B cell (primary cell): Measurements from ENCODE around the gene HEXIM1. TPM values are rescaled to one million over a fixed set of nuclear protein-coding genes. Genes with fewer than 3 reads are reported as not detected.

Experiments used
- ATAC-seq: fragments of 200-7000 bp; cut with Tn5 transposase; one replicate; pipeline ENCODE4 v1.10.0; 2021; ENCODE audit warnings: low read depth, mild to moderate bottlenecking, moderate number of reproducible peaks, moderate library complexity
- CTCF ChIA-PET: fragments of 350-600 bp; sonication (Branson Sonifier 250); formaldehyde crosslinking; loops from one replicate; lab custom pipeline; 2021; ENCODE audit warnings: antibody characterized with exemption, inconsistent platforms; lab: Charles Lee
- POLR2A ChIA-PET: fragments of 350-600 bp; sonication (Branson Sonifier 250); formaldehyde crosslinking; loops from one replicate; lab custom pipeline; 2021; ENCODE audit warnings: antibody characterized with exemption; lab: Charles Lee
- DNase-seq: peaks from one replicate; pipeline ENCODE4 v3.0.0; 2013
- H2AFZ ChIP-seq: 2 replicates; pipeline ENCODE4 v1.6.1; 2012; ENCODE audit warnings: mild to moderate bottlenecking, low read depth, low read length; ENCODE audit not compliant: insufficient read depth, poor library complexity, severe bottlenecking
- H3K27ac ChIP-seq, 2 donors: 1 replicate in 1 of 2; 2 replicates in 1 of 2; pipeline ENCODE4 v1.5.1; 2012 to 2013; ENCODE audit warnings: low read length in 2 of 2, mild to moderate bottlenecking in 2 of 2, moderate library complexity in 1 of 2
- H3K27me3 ChIP-seq, 4 experiments: fragments of 200-600 bp in 1 of 4; sonication (generic) in 1 of 4; replicated peaks in 1 of 4; 1 replicate in 2 of 4; 2 replicates in 2 of 4; pipeline versions ENCODE4 v1.6.1 to v1.7.0; 2013 to 2016; ENCODE audit warnings: low read length in 3 of 4, mild to moderate bottlenecking in 2 of 4, mixed read lengths in 1 of 4, moderate library complexity in 1 of 4; ENCODE audit not compliant: insufficient read depth in 4 of 4, control insufficient read depth in 3 of 4; ENCODE audit errors: control extremely low read depth in 1 of 4
- H3K36me3 ChIP-seq, 2 experiments: replicated peaks in 1 of 2; 1 replicate in 1 of 2; 2 replicates in 1 of 2; pipeline versions ENCODE4 v1.6.1 to v1.7.1; 2013; ENCODE audit warnings: low read length in 1 of 2; ENCODE audit not compliant: insufficient read depth in 2 of 2, control insufficient read depth in 1 of 2; ENCODE audit errors: control extremely low read depth in 1 of 2, extremely low read depth in 1 of 2
- H3K4me1 ChIP-seq, 2 donors: fragments of 200-600 bp in 1 of 2; sonication (generic) in 1 of 2; 1 replicate in 1 of 2; 2 replicates in 1 of 2; pipeline versions ENCODE4 v1.5.1 to v1.6.1; 2013 to 2017; ENCODE audit warnings: low read length in 2 of 2; ENCODE audit not compliant: control insufficient read depth in 2 of 2, insufficient read depth in 2 of 2
- H3K4me2 ChIP-seq: replicated peaks from 2 replicates; pipeline ENCODE3; 2012; ENCODE audit warnings: mild to moderate bottlenecking, low read depth, low read length; ENCODE audit not compliant: poor library complexity, severe bottlenecking
- H3K4me3 ChIP-seq, 5 experiments: fragments of 200-600 bp in 1 of 5; sonication (generic) in 1 of 5; 1 replicate in 3 of 5; 2 replicates in 2 of 5; pipeline versions ENCODE4 v1.5.1 to v1.7.0; 2011 to 2016; ENCODE audit warnings: low read length in 4 of 5, mild to moderate bottlenecking in 4 of 5, low read depth in 2 of 5, control low read depth in 1 of 5, moderate library complexity in 1 of 5; ENCODE audit not compliant: insufficient read depth in 1 of 5; ENCODE audit errors: control extremely low read depth in 1 of 5, extremely low read depth in 1 of 5
- H3K79me2 ChIP-seq: fragments of 200-600 bp; sonication (generic); one replicate; pipeline ENCODE4 v1.6.0; 2016; ENCODE audit warnings: low read length; ENCODE audit not compliant: control insufficient read depth, insufficient read depth
- H3K9ac ChIP-seq: fragments of 200-600 bp; sonication (generic); 2 replicates; pipeline ENCODE4 v1.6.1; 2017; ENCODE audit warnings: mild to moderate bottlenecking, low read length, moderate library complexity
- H3K9me3 ChIP-seq, 3 donors: one replicate each; pipeline versions ENCODE4 v1.6.1 to v1.7.1; 2013; ENCODE audit warnings: low read length in 2 of 3; ENCODE audit not compliant: control insufficient read depth in 2 of 3, insufficient read depth in 1 of 3; ENCODE audit errors: control extremely low read depth in 1 of 3
- H4K20me1 ChIP-seq: 2 replicates; pipeline ENCODE4 v1.6.0; 2012; ENCODE audit warnings: mild to moderate bottlenecking, low read length; ENCODE audit not compliant: insufficient read depth, control insufficient read depth, poor library complexity, severe bottlenecking
- H3K27ac Mint-ChIP-seq: one replicate; pipeline ENCODE4 v1.8.0; 2021; ENCODE audit warnings: mixed read lengths
- H3K27me3 Mint-ChIP-seq: one replicate; pipeline ENCODE4 v1.8.0; 2021; ENCODE audit warnings: mixed read lengths
- H3K4me1 Mint-ChIP-seq: one replicate; pipeline ENCODE4 v1.8.0; 2021; ENCODE audit warnings: mixed read lengths
- H3K4me3 Mint-ChIP-seq: one replicate; pipeline ENCODE4 v1.8.0; 2021; ENCODE audit warnings: mixed read lengths
- H3K9me3 Mint-ChIP-seq: one replicate; pipeline ENCODE4 v1.8.0; 2022; ENCODE audit warnings: mixed read lengths; ENCODE audit not compliant: insufficient read depth
- EZH2 ChIP-seq: IDR thresholded peaks from 2 replicates; pipeline ENCODE4 v1.6.1; 2012; ENCODE audit warnings: borderline replicate concordance, low read depth, mild to moderate bottlenecking, moderate library complexity, low read length; ENCODE audit not compliant: insufficient read depth, poor library complexity, severe bottlenecking
- WGBS: methylation state at CpG from one replicate; pipeline ENCODE4 v1.1.5; 2013; ENCODE audit warnings: missing lambda C conversion rate; ENCODE audit not compliant: insufficient coverage; 5-methylcytosine and 5-hydroxymethylcytosine counted together
- intact Hi-C: fragments of 100-400 bp; cut with micrococcal nuclease; formaldehyde crosslinking; loops from one replicate; pipeline ENCODE4 v1.10.0; 2022
- polyA plus RNA-seq: library from polyadenylated mRNA; depleted of rRNA; stranded (reverse); fragments of >200 nt; gene quantifications from 2 replicates; pipeline ENCODE4 v1.2.3, GENCODE V29; 2012
- total RNA-seq, 2 donors: library from RNA; stranded (reverse); fragments of 120-200 nt in 1 of 2; gene quantifications; 1 replicate in 1 of 2; 2 replicates in 1 of 2; pipeline versions ENCODE4 v1.2.3 to v1.2.4, GENCODE V29; 2013 to 2022
- TF ChIP-seq, protein P1 (sequence below): fragments of 200-600 bp; IDR thresholded peaks from one replicate; pipeline ENCODE4 v1.8.0; 2022; ENCODE audit warnings: antibody characterized with exemption, mild to moderate bottlenecking

The HEXIM1 gene
- total and polyA plus RNA-seq, 2 donors (not counting 1 experiment from before 2014, with no cell fraction given): 23.7 to 48.9 TPM

DNA sequence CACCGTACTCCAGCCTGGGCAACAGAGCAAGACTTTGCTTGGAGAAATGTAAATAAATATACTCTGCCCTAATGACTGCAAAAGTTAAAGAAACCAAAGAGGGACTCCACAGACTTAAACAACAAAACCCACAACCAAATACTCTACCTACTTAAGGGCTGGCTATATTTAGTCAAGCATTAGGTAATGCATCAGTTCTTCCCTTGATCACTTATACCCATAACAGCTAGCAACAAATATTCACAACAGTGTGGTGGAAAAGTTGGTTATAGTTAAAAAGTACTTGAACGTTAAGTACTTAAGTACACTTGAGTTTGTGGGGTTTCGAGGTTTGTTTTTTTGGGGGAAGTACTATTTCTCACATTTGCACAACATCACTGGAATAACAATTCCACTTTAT is 8.0 kb downstream of the HEXIM1 start:
- Histone ChIP-seq H3K4me3 (no peak overlapping the region), H3K9me3 (no peaks in the 10 kb centered on the region), H3K4me2 (no peak overlapping the region), H3K27me3 (no peaks in the 10 kb centered on the region), H2AFZ (no peak overlapping the region), H3K9ac (no peak overlapping the region), H3K27ac (peak overlapping the region in 1 of 2 donors; percentile 27), H3K4me1 (peaks cover 28 to 33% of the 10 kb centered on the region in 2 donors), H3K36me3 (peaks cover 0 to 10% of the 10 kb centered on the region in 2 experiments), H4K20me1 (peaks cover 23% of the 10 kb centered on the region), H3K79me2 (peaks cover 93% of the 10 kb centered on the region)
- Mint-ChIP-seq H3K4me1 (peaks cover 42% of the 10 kb centered on the region), H3K27me3 (no peaks in the 10 kb centered on the region), H3K4me3 (no peak overlapping the region), H3K27ac (peak overlapping the region; percentile 78), H3K9me3 (no peaks in the 10 kb centered on the region)
- DNase-seq (no peak), ATAC-seq (no peak)
- intact Hi-C loops: no loop called here
- ChIA-PET CTCF (interaction anchor here (1.4 to 9.5 kb wide), 3 partner anchors 21 to 63 kb away, joined by 3 to 100 read pairs (median 9); partner anchors contain the start of gene ACBD4), POLR2A (no interaction called here)
- TF ChIP-seq EZH2: no peak
- TF ChIP-seq, protein P1, sequence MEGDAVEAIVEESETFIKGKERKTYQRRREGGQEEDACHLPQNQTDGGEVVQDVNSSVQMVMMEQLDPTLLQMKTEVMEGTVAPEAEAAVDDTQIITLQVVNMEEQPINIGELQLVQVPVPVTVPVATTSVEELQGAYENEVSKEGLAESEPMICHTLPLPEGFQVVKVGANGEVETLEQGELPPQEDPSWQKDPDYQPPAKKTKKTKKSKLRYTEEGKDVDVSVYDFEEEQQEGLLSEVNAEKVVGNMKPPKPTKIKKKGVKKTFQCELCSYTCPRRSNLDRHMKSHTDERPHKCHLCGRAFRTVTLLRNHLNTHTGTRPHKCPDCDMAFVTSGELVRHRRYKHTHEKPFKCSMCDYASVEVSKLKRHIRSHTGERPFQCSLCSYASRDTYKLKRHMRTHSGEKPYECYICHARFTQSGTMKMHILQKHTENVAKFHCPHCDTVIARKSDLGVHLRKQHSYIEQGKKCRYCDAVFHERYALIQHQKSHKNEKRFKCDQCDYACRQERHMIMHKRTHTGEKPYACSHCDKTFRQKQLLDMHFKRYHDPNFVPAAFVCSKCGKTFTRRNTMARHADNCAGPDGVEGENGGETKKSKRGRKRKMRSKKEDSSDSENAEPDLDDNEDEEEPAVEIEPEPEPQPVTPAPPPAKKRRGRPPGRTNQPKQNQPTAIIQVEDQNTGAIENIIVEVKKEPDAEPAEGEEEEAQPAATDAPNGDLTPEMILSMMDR: no peak
- WGBS: no CpG with 5 or more reads among the region's 3 CpGs

DNA sequence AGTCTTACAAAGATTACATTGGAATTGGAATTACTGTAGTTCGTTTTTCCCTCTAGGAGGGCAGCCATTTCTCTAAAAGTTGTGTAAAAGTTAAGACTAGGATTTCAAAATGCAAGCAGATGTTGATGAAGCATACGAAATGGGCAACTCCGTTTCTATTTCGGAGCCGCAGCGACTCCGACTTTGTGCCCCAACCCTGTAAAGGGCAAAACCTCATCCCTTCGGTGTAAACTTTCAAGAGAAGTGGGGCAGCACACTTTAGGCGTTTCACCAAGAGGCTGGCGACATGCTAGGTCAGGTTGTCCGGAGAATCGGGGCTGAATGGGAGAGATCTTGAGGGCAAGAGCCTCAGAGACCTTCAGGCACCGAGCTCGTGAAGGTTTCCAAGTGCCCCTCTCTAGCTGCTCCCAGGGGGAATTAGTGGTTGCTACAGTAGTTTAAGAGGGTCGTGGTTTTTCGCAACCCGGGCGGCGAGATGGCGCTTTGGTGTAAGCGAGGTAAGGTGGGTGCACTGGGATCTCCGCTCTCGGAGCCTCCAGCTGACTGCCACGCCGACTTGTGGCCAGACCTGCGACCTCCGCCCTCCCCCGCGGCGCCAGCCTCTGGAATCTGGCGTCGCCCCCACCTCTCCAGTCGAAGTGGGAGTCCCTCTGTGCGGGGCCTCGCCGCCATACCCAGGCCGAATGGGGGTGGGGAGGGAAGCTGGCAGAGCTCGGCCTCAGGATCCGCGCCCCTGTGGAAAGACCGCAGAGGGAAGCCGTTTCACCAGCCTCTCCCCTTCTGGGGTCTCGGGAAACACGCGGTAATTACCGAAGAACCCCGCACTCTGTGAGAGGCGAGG is 12.4 kb downstream of the HEXIM1 start:
- H3K4me3 ChIP-seq: peak overlapping the region; percentile 64 to 98 (median 92)
- H2AFZ ChIP-seq: peak overlapping the region; percentile 76
- DNase-seq: no peak

More for the DNA sequence above, 12.4 kb downstream of the HEXIM1 start:
- Histone ChIP-seq H3K4me2 (peak overlapping the region; percentile 64), H3K36me3 (peaks cover 0 to 6% of the 10 kb centered on the region in 2 experiments), H3K79me2 (peaks cover 62% of the 10 kb centered on the region), H3K9me3 (no peaks in the 10 kb centered on the region), H3K27ac (peak overlapping the region; percentile 98), H3K4me1 (peaks cover 22 to 28% of the 10 kb centered on the region in 2 donors), H3K27me3 (no peaks in the 10 kb centered on the region), H3K9ac (peak overlapping the region; percentile 91), H4K20me1 (peaks cover under 1% of the 10 kb centered on the region)
- peak; percentile 18 for ATAC-seq
- Mint-ChIP-seq H3K27ac (peak overlapping the region; percentile 97), H3K4me1 (peaks cover 41% of the 10 kb centered on the region), H3K27me3 (no peaks in the 10 kb centered on the region), H3K4me3 (peak overlapping the region; percentile 95), H3K9me3 (no peaks in the 10 kb centered on the region)
- WGBS: under 1% methylated on average over 48 of the region's 48 CpGs
- TF ChIP-seq, protein P1: no peak
- no peak for TF ChIP-seq EZH2
- ChIA-PET CTCF (interaction anchor here (0.6 to 10.5 kb wide), 11 partner anchors 10 to 1343 kb away, joined by 3 to 198 read pairs (median 3); partner anchors contain the start of genes ACBD4 and HEXIM1), POLR2A (interaction anchor here (0.6 to 6.9 kb wide), 12 partner anchors 11 to 330 kb away, joined by 3 to 246 read pairs (median 6); partner anchors contain the start of genes ACBD4, HEXIM1, MAP3K14 and NMT1)
- intact Hi-C loops: loop anchor here (1.0 kb wide), 6 partner anchors 12 to 157 kb away; partner anchors contain the start of genes ACBD4, HEXIM1, MAP3K14 and NMT1
